ENCODE measurements around the gene PEX14. TPM values are rescaled to one million over a fixed set of nuclear protein-coding genes. Genes with fewer than 3 reads are reported as not detected.

PEX14 gene
- total RNA-seq, 6 experiments from 2014 or later, result 23.1 to 28.4 (median 26.0) TPM

DNA sequence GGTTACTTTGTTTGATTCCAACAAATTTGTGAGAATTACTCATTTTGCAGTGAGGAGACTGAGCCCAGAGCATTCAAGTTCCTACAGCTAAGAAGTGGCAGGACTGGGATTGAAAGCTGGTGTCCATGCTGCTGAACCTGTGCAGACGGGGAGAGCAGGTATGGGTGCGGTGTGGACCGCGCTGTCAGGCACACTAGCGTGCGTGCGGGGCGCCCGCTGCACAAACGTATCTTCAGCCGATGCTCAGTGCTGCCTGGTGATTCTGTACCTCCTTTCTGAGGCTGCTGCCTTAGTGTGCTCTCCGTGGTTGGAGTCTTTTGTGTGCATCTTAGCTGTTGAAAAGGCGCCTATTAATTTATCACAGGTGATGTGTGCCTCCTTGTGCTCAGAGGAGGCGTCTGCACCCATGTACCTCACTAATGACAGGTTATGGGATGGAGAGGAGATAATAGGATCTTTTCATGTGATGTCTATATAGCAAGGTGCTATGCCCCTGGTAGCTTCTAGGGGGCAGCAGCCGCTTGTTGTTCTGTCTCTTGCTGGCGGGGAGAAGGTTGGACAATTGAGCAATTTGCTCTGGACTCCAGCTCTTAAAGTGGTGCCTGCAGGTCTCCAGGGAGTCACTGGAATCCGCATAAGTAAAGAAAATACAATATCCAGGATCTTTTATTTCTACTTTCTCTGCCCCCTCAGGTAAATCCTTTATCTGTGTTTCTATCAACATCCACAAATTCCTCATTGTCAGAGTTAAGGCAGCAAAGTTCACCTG lies 32.5 kb downstream of the PEX14 start:
- DNase-seq, result peak; percentile 66
- no peaks in the 10 kb centered on the region for H3K36me3 Mint-ChIP-seq (ENCODE audit: low read depth)
- TF ChIP-seq, protein P1, sequence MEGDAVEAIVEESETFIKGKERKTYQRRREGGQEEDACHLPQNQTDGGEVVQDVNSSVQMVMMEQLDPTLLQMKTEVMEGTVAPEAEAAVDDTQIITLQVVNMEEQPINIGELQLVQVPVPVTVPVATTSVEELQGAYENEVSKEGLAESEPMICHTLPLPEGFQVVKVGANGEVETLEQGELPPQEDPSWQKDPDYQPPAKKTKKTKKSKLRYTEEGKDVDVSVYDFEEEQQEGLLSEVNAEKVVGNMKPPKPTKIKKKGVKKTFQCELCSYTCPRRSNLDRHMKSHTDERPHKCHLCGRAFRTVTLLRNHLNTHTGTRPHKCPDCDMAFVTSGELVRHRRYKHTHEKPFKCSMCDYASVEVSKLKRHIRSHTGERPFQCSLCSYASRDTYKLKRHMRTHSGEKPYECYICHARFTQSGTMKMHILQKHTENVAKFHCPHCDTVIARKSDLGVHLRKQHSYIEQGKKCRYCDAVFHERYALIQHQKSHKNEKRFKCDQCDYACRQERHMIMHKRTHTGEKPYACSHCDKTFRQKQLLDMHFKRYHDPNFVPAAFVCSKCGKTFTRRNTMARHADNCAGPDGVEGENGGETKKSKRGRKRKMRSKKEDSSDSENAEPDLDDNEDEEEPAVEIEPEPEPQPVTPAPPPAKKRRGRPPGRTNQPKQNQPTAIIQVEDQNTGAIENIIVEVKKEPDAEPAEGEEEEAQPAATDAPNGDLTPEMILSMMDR (IDR thresholded peaks at IDR 0.05), result peak; percentile 86
- no peak overlapping the region for H3K27ac Mint-ChIP-seq
- H3K27me3 Mint-ChIP-seq (ENCODE audit: insufficient read depth), result no peaks in the 10 kb centered on the region; the same call in 1 of the 2 replicates
- no peaks in the 10 kb centered on the region for H3K9me3 Mint-ChIP-seq
- H3K4me1 Mint-ChIP-seq (ENCODE audit: low read depth), result peaks cover 49% of the 10 kb centered on the region
- H3K4me3 Mint-ChIP-seq, result no peak overlapping the region

DNA sequence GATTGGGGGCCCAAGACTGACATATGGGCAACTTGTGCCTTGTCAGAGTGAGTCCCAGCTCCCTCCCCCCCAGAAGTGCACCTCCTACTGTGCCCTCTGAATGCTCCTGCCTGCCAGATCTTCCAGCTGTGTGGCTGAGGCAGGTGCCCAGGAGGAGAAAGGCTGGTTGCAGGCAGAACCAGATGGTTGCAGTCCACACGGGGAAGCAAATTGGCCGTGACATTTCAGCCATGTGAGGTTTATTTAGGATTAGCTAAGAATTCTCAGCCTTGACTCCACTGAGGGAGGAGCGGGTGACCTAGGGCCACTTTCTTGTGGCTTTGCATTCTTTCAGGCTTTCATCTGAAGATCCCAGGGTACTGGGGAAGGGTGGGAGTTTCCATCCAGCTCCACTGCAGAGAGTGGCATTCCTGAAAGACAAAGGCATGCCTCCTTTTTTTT lies 33.8 kb downstream of the PEX14 start:
- H3K27ac Mint-ChIP-seq, result no peak overlapping the region

DNA sequence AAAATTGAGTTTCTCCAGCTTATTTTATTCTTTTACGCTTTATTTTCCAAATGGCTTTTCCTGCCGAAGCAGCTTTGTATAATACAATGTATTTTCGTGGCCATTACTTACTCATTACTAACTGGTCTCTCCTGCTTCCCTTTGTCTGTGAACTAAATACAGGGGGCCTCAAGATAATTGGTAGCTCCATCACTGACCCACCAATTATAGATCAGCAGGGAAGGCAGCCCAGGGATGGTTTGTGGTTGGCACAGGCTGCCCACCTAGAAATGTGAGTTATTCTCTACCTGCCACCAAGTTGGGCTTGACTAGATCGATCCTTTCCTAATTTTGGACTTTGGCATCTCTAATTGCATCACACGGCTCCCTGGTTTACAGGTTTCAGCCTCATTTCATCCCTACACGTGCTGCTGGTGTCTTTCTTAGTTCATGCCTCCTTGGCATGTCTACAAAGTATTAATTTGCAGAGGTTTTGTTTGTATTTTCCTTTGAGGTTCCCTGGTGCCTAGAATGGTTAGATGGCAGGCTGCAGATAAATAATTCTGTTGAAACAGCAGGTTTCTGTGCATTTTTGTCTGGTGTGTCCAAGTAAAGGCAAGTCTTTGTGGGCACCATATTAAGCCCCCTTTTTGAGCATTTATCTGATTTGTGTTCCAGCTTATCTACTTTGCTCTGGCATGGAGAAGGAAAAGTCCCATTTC lies 35.2 kb downstream of the PEX14 start:
- Mint-ChIP-seq H3K27ac (peak overlapping the region; percentile 96), H3K4me1 (ENCODE audit: low read depth) (peaks cover 73% of the 10 kb centered on the region), H3K9me3 (no peaks in the 10 kb centered on the region), H3K27me3 (ENCODE audit: insufficient read depth) (no peaks in the 10 kb centered on the region; the same call in 1 of the 2 replicates), H3K36me3 (ENCODE audit: low read depth) (no peaks in the 10 kb centered on the region), H3K4me3 (peak overlapping the region; percentile 80)
- DNase-seq, result no peak
- TF ChIP-seq, protein P1 (IDR thresholded peaks at IDR 0.05), result no peak

More for the DNA sequence above, 33.8 kb downstream of the PEX14 start:
- H3K9me3 Mint-ChIP-seq, result no peaks in the 10 kb centered on the region
- TF ChIP-seq, protein P1 (IDR thresholded peaks at IDR 0.05), result no peak
- H3K36me3 Mint-ChIP-seq (ENCODE audit: low read depth), result no peaks in the 10 kb centered on the region
- DNase-seq, result no peak
- peaks cover 60% of the 10 kb centered on the region for H3K4me1 Mint-ChIP-seq (ENCODE audit: low read depth)
- H3K4me3 Mint-ChIP-seq, result no peak overlapping the region
- H3K27me3 Mint-ChIP-seq (ENCODE audit: insufficient read depth), result no peaks in the 10 kb centered on the region; the same call in 1 of the 2 replicates

DNA sequence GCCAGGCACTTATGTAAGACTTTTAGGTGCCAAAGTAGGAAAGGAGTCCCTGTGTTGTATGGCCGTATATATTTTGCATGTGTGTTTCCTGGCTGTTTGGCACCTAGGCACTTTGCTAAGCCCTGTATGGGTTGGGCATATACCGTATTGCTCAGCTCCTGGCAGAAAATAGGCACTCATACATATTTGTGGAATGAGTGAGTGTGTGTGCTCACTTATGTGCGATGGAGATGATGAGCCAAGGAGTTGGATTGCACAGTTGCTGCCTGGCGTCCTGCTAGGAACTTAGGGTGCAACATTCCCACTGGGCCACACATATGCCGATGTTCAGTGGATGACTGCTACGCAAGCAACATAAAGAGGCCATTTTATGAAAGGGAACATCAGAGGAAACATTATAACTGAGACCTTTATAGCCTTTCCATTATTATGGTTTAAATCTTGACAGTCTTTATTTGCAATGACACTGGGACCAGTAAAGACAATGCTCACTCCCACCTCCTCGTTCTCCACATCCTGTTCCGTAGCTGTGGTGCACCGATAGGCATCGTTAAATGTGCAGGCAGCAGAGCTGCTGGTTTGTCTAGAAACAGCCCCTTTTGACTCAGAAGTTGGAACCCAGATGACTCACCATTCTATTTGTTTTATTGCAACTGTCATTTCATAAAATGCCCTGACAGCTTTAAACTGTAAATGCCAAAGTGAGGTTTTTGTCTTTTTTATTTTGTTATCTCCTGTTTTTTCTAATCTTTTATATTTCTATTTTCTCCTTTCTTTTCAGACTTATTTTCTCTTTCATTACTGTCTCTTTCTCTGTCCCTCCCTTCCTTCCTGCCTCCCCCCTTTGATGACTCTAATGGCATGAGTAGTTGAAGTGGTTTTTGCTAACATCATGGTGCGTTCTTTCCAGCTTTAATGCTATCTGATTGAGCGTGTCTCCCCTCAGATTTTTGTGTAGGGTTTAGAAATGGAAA lies 36.1 kb downstream of the PEX14 start:
- H3K27me3 Mint-ChIP-seq (ENCODE audit: insufficient read depth), result no peaks in the 10 kb centered on the region; the same call in none of the 2 replicates
- peak overlapping the region; percentile 96 for H3K27ac Mint-ChIP-seq
- H3K4me3 Mint-ChIP-seq, result peak overlapping the region; percentile 80
- H3K9me3 Mint-ChIP-seq, result no peaks in the 10 kb centered on the region
- TF ChIP-seq, protein P1 (IDR thresholded peaks at IDR 0.05), result no peak
- H3K36me3 Mint-ChIP-seq (ENCODE audit: low read depth), result no peaks in the 10 kb centered on the region
- DNase-seq, result peak; percentile 94
- H3K4me1 Mint-ChIP-seq (ENCODE audit: low read depth), result peaks cover 78% of the 10 kb centered on the region

DNA sequence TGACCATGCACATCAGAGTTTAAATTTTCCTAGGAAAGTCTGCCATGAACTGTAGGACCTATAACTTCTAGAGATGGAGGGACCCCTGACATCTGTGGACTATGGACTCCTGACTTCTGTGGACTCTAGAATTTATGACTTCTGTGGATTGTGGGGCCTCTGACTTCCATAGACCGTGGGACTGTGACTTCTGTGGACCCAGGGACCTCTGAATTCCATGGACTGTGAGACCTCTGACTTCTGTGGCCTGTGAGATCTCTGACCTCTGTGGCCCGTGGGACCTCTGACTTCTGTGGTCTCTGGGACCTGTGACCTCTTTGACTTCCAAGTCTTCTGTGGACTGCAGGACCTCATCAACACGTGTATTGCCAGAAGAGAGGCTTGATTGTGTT lies 36.7 kb downstream of the PEX14 start:
- H3K9me3 Mint-ChIP-seq, result no peaks in the 10 kb centered on the region

More for the DNA sequence above, 36.7 kb downstream of the PEX14 start:
- peaks cover 85% of the 10 kb centered on the region for H3K4me1 Mint-ChIP-seq (ENCODE audit: low read depth)
- H3K27me3 Mint-ChIP-seq (ENCODE audit: insufficient read depth), result no peaks in the 10 kb centered on the region; the same call in none of the 2 replicates
- peak overlapping the region; percentile 96 for H3K27ac Mint-ChIP-seq
- peak overlapping the region; percentile 80 for H3K4me3 Mint-ChIP-seq
- DNase-seq, result no peak
- TF ChIP-seq, protein P1 (IDR thresholded peaks at IDR 0.05), result no peak
- H3K36me3 Mint-ChIP-seq (ENCODE audit: low read depth), result no peaks in the 10 kb centered on the region

Measured in HFFc6 (cell line).